Activated B cell treated with CpG ODN at 0.5 μM for 24 hours (primary cell): Measurements from ENCODE around the gene FAM151A. TPM values are rescaled to one million over a fixed set of nuclear protein-coding genes. Genes with fewer than 3 reads are reported as not detected.

ENCODE experiments used
- ATAC-seq: fragments of 200-7000 bp; cut with Tn5 transposase; one replicate; pipeline ENCODE4 v1.10.0; 2021; ENCODE audit warnings: low read depth, mild to moderate bottlenecking, moderate library complexity
- CTCF ChIA-PET: fragments of 350-600 bp; sonication (Branson Sonifier 250); formaldehyde crosslinking; loops from one replicate; lab custom pipeline; 2021; ENCODE audit warnings: antibody characterized with exemption; lab: Charles Lee
- POLR2A ChIA-PET: fragments of 350-600 bp; sonication (Branson Sonifier 250); formaldehyde crosslinking; loops from one replicate; lab custom pipeline; 2021; ENCODE audit warnings: antibody characterized with exemption; lab: Charles Lee
- DNase-seq: peaks from one replicate; pipeline ENCODE4 v3.0.0; 2022
- H3K27ac Mint-ChIP-seq: one replicate; pipeline ENCODE4 v1.8.0; 2020; ENCODE audit warnings: mixed read lengths
- H3K27me3 Mint-ChIP-seq: one replicate; pipeline ENCODE4 v1.8.0; 2021; ENCODE audit warnings: mixed read lengths
- H3K36me3 Mint-ChIP-seq: one replicate; pipeline ENCODE4 v1.8.0; 2021; ENCODE audit warnings: low read depth, mixed read lengths
- H3K4me1 Mint-ChIP-seq: one replicate; pipeline ENCODE4 v1.8.0; 2021; ENCODE audit warnings: mixed read lengths
- H3K4me3 Mint-ChIP-seq: one replicate; pipeline ENCODE4 v1.8.0; 2020; ENCODE audit warnings: mild to moderate bottlenecking, mixed read lengths
- H3K9me3 Mint-ChIP-seq: one replicate; pipeline ENCODE4 v1.8.0; 2020; ENCODE audit warnings: mixed read lengths
- CTCF ChIP-seq: fragments of 200-600 bp; IDR thresholded peaks from one replicate; pipeline ENCODE4 v1.8.0; 2022; ENCODE audit warnings: antibody characterized with exemption, mild to moderate bottlenecking
- intact Hi-C: fragments of 100-400 bp; cut with micrococcal nuclease; formaldehyde crosslinking; loops from one replicate; pipeline ENCODE4 v1.15.1; 2024
- total RNA-seq: library from RNA; stranded (reverse); gene quantifications from 2 replicates; pipeline ENCODE4 v1.2.3, GENCODE V29; 2022

FAM151A gene
- not detected in 2 replicates for total RNA-seq

GRCh38 chr1:54623216-54624007 is at the start of gene FAM151A:
Gene FAM151A (minus strand): TSS chr1:54623525. CDS start chr1:54623395, 130 bp downstream.
- intact Hi-C loops = no loop called here
- CTCF ChIA-PET = interaction anchor here (0.6 kb wide), 1 partner anchor 1154 kb away, joined by 3 read pairs; no protein-coding TSS in a partner anchor

GRCh38 chr1:54671985-54672608 is 48.8 kb upstream of the FAM151A start:
- intact Hi-C loops = loop anchor here (1.0 to 2.0 kb wide), 2 partner anchors 138 to 601 kb away; no protein-coding TSS in a partner anchor
- DNase-seq (peak; percentile 20), ATAC-seq (peak; percentile 57)
- no peak for TF ChIP-seq CTCF
- Mint-ChIP-seq H3K4me1 (no peaks in the 10 kb centered on the region), H3K4me3 (no peak overlapping the region), H3K27me3 (no peaks in the 10 kb centered on the region), H3K27ac (no peak overlapping the region), H3K36me3 (no peaks in the 10 kb centered on the region), H3K9me3 (no peaks in the 10 kb centered on the region)
- ChIA-PET POLR2A (no interaction called here), CTCF (interaction anchor here (1.5 kb wide), 1 partner anchor 138 kb away, joined by 6 read pairs; no protein-coding TSS in a partner anchor)

More at GRCh38 chr1:54623216-54624007, at the start of gene FAM151A:
- no peak for TF ChIP-seq CTCF
- Mint-ChIP-seq H3K4me3 (no peak within 1 kb of the TSS), H3K27ac (no peak within 1 kb of the TSS), H3K4me1 (no peaks in the 10 kb centered on the region), H3K9me3 (no peaks in the 10 kb centered on the region), H3K27me3 (peaks cover 4% of the 10 kb centered on the region), H3K36me3 (no peaks in the 10 kb centered on the region)
- POLR2A ChIA-PET = no interaction called here
- ATAC-seq (no peak), DNase-seq (no peak)

- H3K9me3 Mint-ChIP-seq = no peaks in the 10 kb centered on the region
- H3K27ac Mint-ChIP-seq = no peak overlapping the region
- H3K36me3 Mint-ChIP-seq = no peaks in the 10 kb centered on the region
- ChIA-PET POLR2A (no interaction called here), CTCF (no interaction called here)
- H3K4me1 Mint-ChIP-seq = no peaks in the 10 kb centered on the region
- intact Hi-C loops = no loop called here
- TF ChIP-seq CTCF = no peak
- no peak for DNase-seq
- H3K4me3 Mint-ChIP-seq = no peak overlapping the region
- H3K27me3 Mint-ChIP-seq = peaks cover 2% of the 10 kb centered on the region
- ATAC-seq = no peak
Observed at GRCh38 chr1:54668567-54668966, 45.2 kb upstream of the FAM151A start.

GRCh38 chr1:54667797-54668196 is 44.5 kb upstream of the FAM151A start:
- CTCF ChIA-PET = no interaction called here
- intact Hi-C loops = no loop called here
- ATAC-seq (no peak), DNase-seq (no peak)
- Mint-ChIP-seq H3K36me3 (no peaks in the 10 kb centered on the region), H3K27ac (no peak overlapping the region), H3K9me3 (no peaks in the 10 kb centered on the region), H3K4me3 (no peak overlapping the region), H3K4me1 (no peaks in the 10 kb centered on the region), H3K27me3 (peaks cover 2% of the 10 kb centered on the region)
- POLR2A ChIA-PET = interaction anchor here (0.6 kb wide), 1 partner anchor 1244 kb away, joined by 4 read pairs; no protein-coding TSS in a partner anchor
- no peak for TF ChIP-seq CTCF

GRCh38 chr1:54666333-54666732 is 43.0 kb upstream of the FAM151A start:
- DNase-seq = no peak
- TF ChIP-seq CTCF = no peak
- no peaks in the 10 kb centered on the region for H3K36me3 Mint-ChIP-seq
- no peaks in the 10 kb centered on the region for H3K4me1 Mint-ChIP-seq
- ChIA-PET CTCF (no interaction called here), POLR2A (no interaction called here)
- no peak overlapping the region for H3K27ac Mint-ChIP-seq
- H3K9me3 Mint-ChIP-seq = no peaks in the 10 kb centered on the region
- H3K27me3 Mint-ChIP-seq = peaks cover 4% of the 10 kb centered on the region
- no peak overlapping the region for H3K4me3 Mint-ChIP-seq
- ATAC-seq = no peak
- intact Hi-C loops = no loop called here
